Brain pericyte (primary cell): ENCODE measurements around the gene CTNNA2.

Experiments
- DNase-seq: peaks from one replicate; pipeline ENCODE4 v3.0.0-alpha.2; 2012; ENCODE audit warnings: low read depth, low spot score

The CTNNA2 gene

GRCh38 chr2:79711098-79711497, 198.2 kb downstream of the CTNNA2 start:
- no peak for DNase-seq

GRCh38 chr2:79713131-79713785, 200.4 kb downstream of the CTNNA2 start:
- DNase-seq = no peak

GRCh38 chr2:79714283-79714682, 201.4 kb downstream of the CTNNA2 start:
- no peak for DNase-seq

- DNase-seq = no peak
Observed at GRCh38 chr2:79715338-79715737, 202.5 kb downstream of the CTNNA2 start.

GRCh38 chr2:79716266-79716665, 203.4 kb downstream of the CTNNA2 start:
- no peak for DNase-seq

- DNase-seq = no peak
Observed at GRCh38 chr2:79717364-79718007, 204.6 kb downstream of the CTNNA2 start.

GRCh38 chr2:79721061-79721460, 208.2 kb downstream of the CTNNA2 start:
- DNase-seq = no peak

- DNase-seq = no peak
Observed at GRCh38 chr2:79721966-79722365, 209.1 kb downstream of the CTNNA2 start.

- no peak for DNase-seq
Observed at GRCh38 chr2:79723830-79724229, 211.0 kb downstream of the CTNNA2 start.

- no peak for DNase-seq
Observed at GRCh38 chr2:79729532-79729931, 216.7 kb downstream of the CTNNA2 start.

- DNase-seq = no peak
Observed at GRCh38 chr2:79734518-79734917, 221.7 kb downstream of the CTNNA2 start.

GRCh38 chr2:79740879-79741443, 228.1 kb downstream of the CTNNA2 start:
- DNase-seq = no peak

GRCh38 chr2:79750321-79750720, 237.5 kb downstream of the CTNNA2 start:
- DNase-seq = no peak

GRCh38 chr2:79757526-79757925, 244.7 kb downstream of the CTNNA2 start:
- no peak for DNase-seq

- DNase-seq = no peak
Observed at GRCh38 chr2:79758042-79758441, 245.2 kb downstream of the CTNNA2 start.

GRCh38 chr2:79758749-79759282, 246.0 kb downstream of the CTNNA2 start:
- no peak for DNase-seq

- no peak for DNase-seq
Observed at GRCh38 chr2:79770926-79771325, 258.1 kb downstream of the CTNNA2 start.

GRCh38 chr2:79771493-79771892, 258.6 kb downstream of the CTNNA2 start:
- no peak for DNase-seq

- DNase-seq = no peak
Observed at GRCh38 chr2:79774016-79774415, 261.2 kb downstream of the CTNNA2 start.

GRCh38 chr2:79776461-79776860, 263.6 kb downstream of the CTNNA2 start:
- no peak for DNase-seq

- DNase-seq = no peak
Observed at GRCh38 chr2:79780781-79781180, 267.9 kb downstream of the CTNNA2 start.

GRCh38 chr2:79782576-79783452, 270.0 kb downstream of the CTNNA2 start:
- DNase-seq = no peak
